Heart left ventricle (tissue), 16 donors: ENCODE results near the gene CERT1. TPM values are rescaled to one million over a fixed set of nuclear protein-coding genes. Genes with fewer than 3 reads are reported as not detected.

ENCODE experiments used
- ATAC-seq, 4 donors: fragments of 200-7000 bp; cut with Tn5 transposase; one replicate each; pipeline ENCODE4 v1.9.1; 2020 to 2022; ENCODE audit warnings: moderate library complexity in 4 of 4, mild to moderate bottlenecking in 3 of 4, moderate number of reproducible peaks in 1 of 4
- DNase-seq, 5 donors: peaks; one replicate each; pipeline ENCODE4 v3.0.0-alpha.2; 2020
- H3K27ac ChIP-seq, 12 donors: fragments of 200-600 bp; sonication (generic) in 4 of 12; one replicate each; pipeline versions ENCODE4 v1.5.0 to v1.8.0; 2016 to 2022; ENCODE audit warnings: mild to moderate bottlenecking in 2 of 12
- H3K27me3 ChIP-seq, 9 donors: fragments of 200-600 bp; sonication (generic) in 2 of 9; one replicate each; pipeline versions ENCODE4 v1.5.1 to v1.8.0; 2016 to 2022; ENCODE audit warnings: mild to moderate bottlenecking in 3 of 9
- H3K36me3 ChIP-seq, 9 donors: fragments of 200-600 bp; sonication (generic) in 2 of 9; one replicate each; pipeline versions ENCODE4 v1.5.0 to v1.8.0; 2018 to 2022; ENCODE audit warnings: mild to moderate bottlenecking in 2 of 9
- H3K4me1 ChIP-seq, 12 donors: fragments of 200-600 bp; sonication (generic) in 4 of 12; one replicate each; pipeline versions ENCODE4 v1.5.0 to v1.8.0; 2016 to 2022; ENCODE audit warnings: mild to moderate bottlenecking in 3 of 12
- H3K4me3 ChIP-seq, 12 donors: fragments of 200-600 bp; sonication (generic) in 4 of 12; one replicate each; pipeline versions ENCODE4 v1.5.0 to v1.8.0; 2017 to 2022; ENCODE audit warnings: mild to moderate bottlenecking in 9 of 12, moderate library complexity in 4 of 12
- H3K9me3 ChIP-seq, 12 donors: fragments of 200-600 bp; sonication (generic) in 4 of 12; one replicate each; pipeline versions ENCODE4 v1.5.0 to v1.8.0; 2016 to 2022; ENCODE audit warnings: mild to moderate bottlenecking in 1 of 12
- CTCF ChIP-seq, 12 donors: fragments of 200-600 bp; sonication (generic) in 4 of 12; IDR thresholded peaks; one replicate each; pipeline versions ENCODE4 v1.5.0 to v1.8.0; 2018 to 2022; ENCODE audit warnings: antibody characterized with exemption in 12 of 12, mild to moderate bottlenecking in 5 of 12
- POLR2A ChIP-seq, 2 donors: fragments of 450-650 bp; IDR thresholded peaks; one replicate each; pipeline ENCODE4 v1.6.1; 2017; ENCODE audit warnings: antibody characterized with exemption in 2 of 2, mild to moderate bottlenecking in 2 of 2, moderate library complexity in 2 of 2
- WGBS, 4 donors: extraction: QIAGEN DNeasy Blood & Tissue Kit in 2 of 4; methylation state at CpG; one replicate each; pipeline versions ENCODE4 v1.1.5 to v1.1.7; 2013 to 2018; 5-methylcytosine and 5-hydroxymethylcytosine counted together
- intact Hi-C, 10 donors: fragments of 100-400 bp; cut with DNase I; formaldehyde crosslinking; loops; one replicate each; pipeline versions ENCODE4 v1.11.1 to v1.14.2; 2022
- polyA plus RNA-seq, 2 donors: library from polyadenylated mRNA; stranded (reverse); fragments of 200-250 nt; gene quantifications; one replicate each; pipeline ENCODE4 v1.2.3, GENCODE V29; 2013
- total RNA-seq, 9 donors: library from RNA; depleted of rRNA in 2 of 9; stranded (reverse); fragments of >200 nt in 2 of 9; fragmentation: NEBNext Ultra II Directional in 3 of 9; extraction: Animal tissue kit (Norgen Biotek cat#: 25700) in 3 of 9; gene quantifications; one replicate each; pipeline versions ENCODE4 v1.1.0 to v1.2.4, GENCODE V29; 2016 to 2023
- donor health status: ischemic (EF 13 %, LVEDD 7.1; RV severe dilation, severe dysfunction).
- donor health status: healthy with polysubstance abuse.
- donor health status: DM: no; HTN: yes; CAD: no.
- donor health status: DM: no; HTN: no; CAD: no.
- donor health status: ischemic (EF 25% LVEDD 6.9; RV normal size, moderate dysfunction).
- donor health status: ischemic (EF 25% LVEDD 5.7; RV mildly dilated, moderate dysfunction).
- donor health status: healthy.
- donor health status: DM: yes; HTN: yes; CAD: no.
- donor health status: ischemic (EF 35%, LVEDD 5.7; RV mildly dilated, moderate dysfunction).
- donor health status: nonischemic (EF 11% LVEDD 7.7; RV severe dilation, severe dysfunction).
- donor health status: DM: yes; HTN: yes; CAD: no.
- donor health status: PGD.
- donor health status: ischemic (EF 29% LVEDD 5.4; RV normal size, mild dysfunction).
- donor health status: nonischemic (EF 23%, LVEDD 6.1; RV moderate dilation, normal function).

The CERT1 gene
- total and polyA plus RNA-seq, 11 donors = 6.7 to 57.6 (median 27.3) TPM

DNA sequence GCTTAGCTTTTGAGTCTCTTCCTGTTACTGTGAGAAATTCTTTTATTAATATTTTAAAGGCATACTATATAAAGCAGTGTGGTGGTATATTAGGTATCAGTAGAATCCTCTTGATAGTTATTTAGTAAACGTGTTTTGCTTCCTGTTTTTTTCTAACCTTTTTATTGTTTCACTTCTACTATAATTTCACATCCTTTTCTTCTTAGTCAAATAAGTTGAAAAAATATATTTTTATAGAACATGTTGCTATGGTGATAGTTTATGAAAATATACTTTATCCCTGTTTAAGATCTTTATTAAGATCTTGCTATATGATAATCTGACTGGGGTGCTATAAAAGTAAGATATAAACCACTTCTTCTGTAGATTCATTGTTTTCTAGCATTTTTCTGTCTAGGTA, 2.4 kb upstream of the CERT1 start:
- no peak overlapping the region for H3K27ac ChIP-seq
- WGBS, 4 donors = 38 to 51% (median 42%) methylated on average over 1 of the region's 1 CpG
- no peaks in the 10 kb centered on the region for H3K36me3 ChIP-seq
- no peak for TF ChIP-seq CTCF (IDR thresholded peaks at IDR 0.05)
- no peak for TF ChIP-seq POLR2A (IDR thresholded peaks at IDR 0.05)
- H3K4me3 ChIP-seq = no peak overlapping the region
- H3K27me3 ChIP-seq = no peaks in the 10 kb centered on the region
- no peak for ATAC-seq
- DNase-seq = no peak
- peaks cover 2 to 51% (median 31%) of the 10 kb centered on the region in 12 donors for H3K4me1 ChIP-seq
- peaks cover 0 to 5% (median 0%) of the 10 kb centered on the region in 12 donors for H3K9me3 ChIP-seq
- intact Hi-C loops = loop anchor here in 8 of 10 donors (5.0 to 10.0 kb wide), 5 partner anchors 51 to 168 kb away; no protein-coding TSS in a partner anchor

- intact Hi-C loops = loop anchor here in 8 of 10 donors (5.0 to 10.0 kb wide), 5 partner anchors 52 to 170 kb away; no protein-coding TSS in a partner anchor
- Histone ChIP-seq H3K27ac (peak overlapping the region; percentile 59 to 94 (median 90)), H3K27me3 (no peaks in the 10 kb centered on the region), H3K36me3 (no peaks in the 10 kb centered on the region), H3K4me3 (peak overlapping the region; percentile 48 to 97 (median 83)), H3K9me3 (no peaks in the 10 kb centered on the region), H3K4me1 (peaks cover 4 to 61% (median 40%) of the 10 kb centered on the region in 12 donors)
- ATAC-seq (no peak), DNase-seq (no peak)
- 74 to 78% (median 76%) methylated on average over 16 of the region's 16 CpGs for WGBS, 4 donors
- TF ChIP-seq CTCF (IDR thresholded peaks at IDR 0.05) = no peak
Measured at GRCh38 chr5:75512383-75513074, 1.1 kb upstream of the CERT1 start.

GRCh38 chr5:75510836-75511434, 494 bp downstream of the CERT1 start:
- peak overlapping the region; percentile 76 to 94 (median 92) for H3K27ac ChIP-seq
- intact Hi-C loops = loop anchor here in 8 of 10 donors (2.0 to 10.0 kb wide), 7 partner anchors 54 to 172 kb away; no protein-coding TSS in a partner anchor
- no peaks in the 10 kb centered on the region for H3K27me3 ChIP-seq
- peak overlapping the region; percentile 71 to 97 (median 84) for H3K4me3 ChIP-seq
- ATAC-seq (peak; percentile 11 to 65 (median 57)), DNase-seq (peak; percentile 25 to 76 (median 51))
- TF ChIP-seq CTCF (IDR thresholded peaks at IDR 0.05) (no peak), POLR2A (IDR thresholded peaks at IDR 0.05) (no peak)
- H3K36me3 ChIP-seq = no peaks in the 10 kb centered on the region
- 1% methylated on average over 48 to 54 of the region's 54 CpGs for WGBS, 4 donors
- no peaks in the 10 kb centered on the region for H3K9me3 ChIP-seq
- peaks cover 4 to 59% (median 38%) of the 10 kb centered on the region in 12 donors for H3K4me1 ChIP-seq

GRCh38 chr5:75510417-75510835, 1.0 kb downstream of the CERT1 start:
- 0 to 1% (median 1%) methylated on average over 15 of the region's 15 CpGs for WGBS, 4 donors
- Histone ChIP-seq H3K36me3 (peaks cover 0 to 5% (median 0%) of the 10 kb centered on the region in 9 donors), H3K27ac (peak overlapping the region; percentile 76 to 94 (median 92)), H3K9me3 (no peaks in the 10 kb centered on the region), H3K4me3 (peak overlapping the region; percentile 71 to 97 (median 84)), H3K4me1 (peaks cover 4 to 59% (median 38%) of the 10 kb centered on the region in 12 donors), H3K27me3 (no peaks in the 10 kb centered on the region)
- DNase-seq = no peak
- ATAC-seq = peak in 3 of 4 donors; percentile 10 to 43 (median 14)
- intact Hi-C loops = loop anchor here in 8 of 10 donors (2.0 to 10.0 kb wide), 7 partner anchors 54 to 172 kb away; no protein-coding TSS in a partner anchor
- no peak for TF ChIP-seq POLR2A (IDR thresholded peaks at IDR 0.05)
- no peak for TF ChIP-seq CTCF (IDR thresholded peaks at IDR 0.05)
